GM19025 (cell line): Measurements from ENCODE around the gene PPP3CA.

Source experiments
- ATAC-seq: cut with Tn5 transposase; IDR thresholded peaks from one replicate; pipeline ENCODE4 v1.9.1; 2021; ENCODE audit warnings: mild to moderate bottlenecking, low read depth, moderate library complexity; ENCODE audit not compliant: unreplicated experiment

PPP3CA gene

DNA sequence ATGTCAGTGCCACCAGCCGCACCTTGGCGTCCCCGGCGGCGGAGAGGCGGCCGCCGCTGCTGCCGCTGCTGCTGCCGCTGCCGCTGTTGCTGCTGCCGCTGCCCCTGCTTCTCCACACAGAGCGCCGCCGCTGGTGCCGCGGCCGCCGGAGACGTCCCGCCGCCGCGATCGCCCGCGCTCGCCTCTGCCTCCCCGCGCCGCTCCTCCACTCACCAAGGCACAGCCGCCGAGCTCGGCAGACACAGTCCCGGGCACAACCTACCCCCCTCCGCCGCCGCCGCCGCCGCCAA lies at the start of gene PPP3CA:
Gene PPP3CA, minus strand, starts transcription at position 260 of the 290 bp plus-strand sequence.
- peak; percentile 12 for ATAC-seq

DNA sequence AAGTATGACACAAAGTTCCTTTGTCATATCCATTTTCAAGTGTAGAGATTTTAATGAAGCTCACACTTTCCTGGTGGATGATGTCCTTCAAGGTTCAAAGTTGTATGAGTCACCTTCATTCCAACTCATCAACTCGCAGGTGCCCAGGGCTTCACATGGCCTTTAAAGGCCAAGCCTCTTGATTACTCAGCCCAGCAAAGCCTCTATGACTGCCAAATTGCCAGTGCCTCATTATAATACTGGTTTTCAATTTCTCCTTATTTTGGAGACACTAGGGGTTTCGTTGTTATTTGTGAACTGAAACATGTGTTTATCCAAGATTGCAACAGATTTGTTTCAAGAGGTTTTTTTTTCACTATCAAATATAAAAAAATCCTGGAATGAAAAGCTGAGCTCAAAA lies 45.9 kb upstream of the PPP3CA start:
- no peak for ATAC-seq

DNA sequence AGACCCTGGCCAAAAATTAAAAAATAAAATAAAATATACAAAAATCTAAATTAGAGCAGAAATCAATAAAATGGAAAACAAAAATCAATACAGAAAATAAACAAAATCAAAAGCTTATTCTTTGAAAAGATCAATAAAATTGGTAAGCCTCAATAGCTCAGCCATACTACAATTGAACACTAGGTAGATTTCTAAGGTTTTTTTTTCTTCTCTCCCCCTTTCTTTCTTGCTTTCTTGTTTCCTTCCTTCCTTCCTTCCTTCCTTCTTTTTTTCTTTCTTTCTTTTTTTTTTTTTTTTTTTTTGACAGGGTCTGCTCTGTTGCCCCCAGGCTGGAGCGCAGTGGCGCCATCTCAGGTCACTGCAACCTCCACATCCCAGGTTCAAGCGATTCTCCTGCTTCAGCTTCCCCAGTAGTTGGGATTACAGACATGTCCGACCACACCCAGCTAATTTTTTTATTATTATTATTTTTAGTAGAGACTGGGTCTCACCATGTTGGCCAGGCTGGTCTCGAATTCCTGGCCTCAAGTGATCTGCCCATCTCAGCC lies 23.4 kb upstream of the PPP3CA start:
- no peak for ATAC-seq

DNA sequence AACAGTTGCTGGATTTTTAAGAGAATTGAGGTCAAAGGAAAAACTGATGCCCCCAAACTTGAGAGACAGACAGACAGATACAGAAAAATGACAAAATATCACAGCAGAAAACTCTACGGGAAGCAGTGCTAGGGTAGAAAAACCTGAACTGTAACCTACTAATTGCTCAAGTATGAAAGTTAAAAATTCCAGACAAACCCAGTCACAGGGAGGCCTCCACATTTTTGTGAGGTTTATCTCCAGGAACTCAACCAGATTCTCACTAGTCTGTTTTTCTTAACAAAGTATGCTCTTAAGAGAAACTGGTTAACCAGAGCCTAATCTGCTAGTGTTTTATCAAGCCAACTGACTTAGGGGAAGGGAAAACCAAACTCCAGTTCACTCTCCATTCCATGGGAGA lies 19.9 kb upstream of the PPP3CA start:
- ATAC-seq: no peak

DNA sequence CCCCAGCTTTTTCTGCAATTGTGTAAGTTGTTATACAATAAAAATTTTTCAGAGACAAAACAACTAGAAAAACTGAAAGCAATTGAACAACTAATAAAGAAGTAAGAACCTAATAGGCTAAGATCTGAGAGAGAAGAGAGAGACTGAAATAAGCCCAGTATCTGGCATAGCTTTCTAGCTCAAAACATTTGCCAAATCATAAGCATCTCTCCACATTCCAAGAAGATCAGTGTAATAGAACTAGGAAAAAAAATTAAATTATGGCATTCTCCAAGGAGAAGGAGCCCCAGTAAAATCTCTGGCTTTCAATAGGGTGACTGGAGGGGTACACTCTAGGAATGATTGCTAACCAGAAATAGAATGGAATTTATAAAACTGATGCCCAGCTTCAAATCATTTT lies 19.0 kb upstream of the PPP3CA start:
- ATAC-seq: no peak

DNA sequence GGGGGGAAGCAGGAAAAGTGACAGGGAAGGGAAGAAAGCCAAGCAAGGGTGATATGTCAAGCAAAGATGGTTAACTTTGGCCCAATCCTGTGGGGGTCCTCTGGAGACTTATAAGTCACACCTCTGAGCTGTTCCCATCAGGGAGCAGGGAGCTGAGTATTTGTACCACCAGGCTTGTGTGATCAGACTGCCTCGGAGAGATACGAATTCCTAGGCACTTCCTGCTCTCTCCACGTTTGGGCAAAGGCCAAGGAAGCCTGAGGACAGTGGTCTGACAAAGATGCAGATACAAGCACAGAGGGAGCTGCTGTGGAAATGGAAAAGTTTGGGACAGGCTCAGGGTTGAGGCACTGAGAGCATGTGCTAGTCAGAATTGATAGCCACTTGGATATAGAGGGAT lies 10.4 kb upstream of the PPP3CA start:
- no peak for ATAC-seq

DNA sequence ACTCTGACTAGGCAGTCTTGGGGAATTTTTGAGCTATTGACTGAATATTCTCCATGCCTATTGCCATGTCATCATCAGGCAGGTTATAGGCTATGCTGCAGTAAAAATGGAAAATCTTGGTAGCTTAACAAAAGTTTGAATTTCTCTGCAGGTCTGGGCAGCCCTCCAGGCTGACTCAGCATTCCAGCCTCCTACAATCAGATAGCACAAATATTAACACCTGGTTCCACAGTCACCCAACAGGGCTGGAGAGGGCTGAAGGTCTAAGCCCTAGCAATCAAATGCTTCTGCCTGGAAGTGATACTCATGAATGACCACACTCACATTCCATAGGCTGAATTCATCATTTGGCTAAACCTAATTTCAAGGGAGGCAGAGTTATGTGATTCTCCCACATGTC lies 9.6 kb upstream of the PPP3CA start:
- ATAC-seq: no peak

DNA sequence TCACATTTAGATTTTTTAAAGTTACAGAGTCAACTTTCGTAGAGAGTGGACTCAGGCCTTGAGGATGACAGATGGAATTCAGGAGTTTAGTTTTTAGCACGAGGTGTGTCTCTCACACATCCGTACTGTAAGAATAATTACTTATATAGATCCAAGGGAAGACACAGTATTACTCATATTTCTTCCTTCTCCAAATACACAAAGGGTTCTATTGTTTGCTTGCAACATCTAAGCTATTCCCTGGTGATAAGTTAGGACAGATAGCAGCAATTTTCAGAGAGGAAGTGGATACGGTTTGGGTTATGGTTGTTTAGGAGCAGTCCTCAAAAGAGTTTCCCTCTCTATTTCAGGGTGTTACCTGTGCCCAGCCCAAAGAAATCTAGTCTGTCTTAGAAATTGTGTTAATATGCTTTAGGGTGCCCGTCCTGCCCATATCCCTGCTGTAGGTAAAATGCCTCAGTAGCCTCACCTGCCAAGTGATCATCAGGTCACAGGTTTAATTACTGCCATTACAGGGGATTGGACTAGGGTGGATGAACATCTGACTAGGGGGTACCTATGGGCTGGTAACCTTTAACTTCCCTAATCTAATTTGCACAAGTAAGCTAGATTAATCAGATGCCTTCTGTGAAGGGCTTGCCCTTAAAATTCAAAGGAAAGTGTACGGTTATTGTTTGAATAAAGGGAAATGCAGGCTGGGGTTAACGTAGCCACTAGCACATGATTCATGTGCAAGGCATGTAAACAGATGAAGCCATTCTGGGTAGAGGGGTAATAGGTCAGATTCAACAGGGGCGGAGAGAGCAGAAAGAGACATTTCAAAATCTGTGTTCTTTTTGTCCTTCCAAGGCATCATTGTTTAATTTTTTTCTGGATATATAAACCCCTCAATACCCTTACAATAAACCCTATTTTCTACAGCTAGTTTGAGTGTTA lies 8.7 kb upstream of the PPP3CA start:
- no peak for ATAC-seq

DNA sequence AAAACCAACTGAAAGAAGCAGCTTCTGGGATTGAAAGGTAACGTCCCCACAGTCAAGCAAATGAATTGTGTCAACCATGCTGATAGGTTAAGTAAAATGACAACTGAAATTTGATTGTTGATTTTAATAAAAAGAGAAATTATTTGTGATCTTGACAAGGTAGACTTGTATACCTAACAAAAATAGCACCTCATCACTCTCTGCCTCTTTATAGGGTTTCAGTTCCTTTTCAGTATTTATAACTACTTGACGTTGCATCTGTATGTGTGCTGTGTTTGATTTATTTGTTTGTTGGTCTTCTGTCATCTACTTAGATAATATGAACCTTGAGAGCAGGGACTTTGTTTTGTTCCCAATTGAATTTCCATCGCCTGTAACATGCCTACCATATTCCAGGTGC lies 7.9 kb upstream of the PPP3CA start:
- ATAC-seq: peak; percentile 94

DNA sequence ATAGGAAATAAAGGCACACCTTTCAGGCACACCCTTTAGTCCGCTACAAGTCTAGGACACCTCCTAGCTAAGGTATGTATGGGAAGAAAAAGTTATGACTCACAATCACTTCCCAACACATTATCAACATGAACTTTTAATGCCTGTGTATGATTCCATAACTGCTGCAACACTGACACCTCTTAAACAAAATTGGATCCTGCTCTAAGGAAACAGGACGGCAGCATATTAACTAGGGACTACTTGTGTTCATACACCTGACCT lies 2.4 kb upstream of the PPP3CA start:
- no peak for ATAC-seq

DNA sequence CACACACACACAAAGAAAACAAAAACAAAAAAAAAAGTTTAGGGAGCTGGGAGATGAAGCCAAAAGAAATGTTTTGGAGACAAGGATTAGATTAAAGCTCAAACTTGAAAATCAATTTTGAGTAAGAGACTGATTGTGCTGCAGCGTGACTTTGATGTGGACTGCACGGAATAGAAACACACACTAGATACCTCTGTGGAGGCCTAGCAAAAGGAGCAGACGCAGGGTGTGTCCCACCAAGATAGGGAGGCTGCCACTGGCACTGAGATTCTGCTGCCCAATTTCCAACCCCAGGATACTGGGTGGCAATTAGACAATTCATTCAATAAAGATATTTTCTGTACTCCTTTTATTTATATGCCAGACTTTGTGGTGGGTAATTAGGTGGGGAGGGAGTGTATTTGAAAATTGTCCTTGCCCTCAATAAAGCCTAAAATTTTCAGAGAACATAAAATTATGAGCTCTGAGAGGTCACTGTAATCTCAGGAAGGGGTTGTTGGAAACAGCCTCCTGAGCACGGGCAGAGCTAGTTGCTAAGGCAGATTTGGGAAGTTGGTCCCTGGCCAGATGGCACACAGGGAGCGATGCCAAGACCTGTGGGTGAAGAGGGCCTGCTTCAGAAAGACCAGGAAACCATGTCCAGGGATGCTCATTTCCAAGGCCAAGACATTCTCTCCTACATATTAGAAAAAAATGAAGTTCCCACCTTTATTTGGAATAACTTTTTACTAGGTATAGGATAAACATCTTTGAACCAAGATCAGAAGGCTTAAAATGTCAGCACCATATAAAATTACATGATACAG lies 1.9 kb upstream of the PPP3CA start:
- ATAC-seq: no peak

DNA sequence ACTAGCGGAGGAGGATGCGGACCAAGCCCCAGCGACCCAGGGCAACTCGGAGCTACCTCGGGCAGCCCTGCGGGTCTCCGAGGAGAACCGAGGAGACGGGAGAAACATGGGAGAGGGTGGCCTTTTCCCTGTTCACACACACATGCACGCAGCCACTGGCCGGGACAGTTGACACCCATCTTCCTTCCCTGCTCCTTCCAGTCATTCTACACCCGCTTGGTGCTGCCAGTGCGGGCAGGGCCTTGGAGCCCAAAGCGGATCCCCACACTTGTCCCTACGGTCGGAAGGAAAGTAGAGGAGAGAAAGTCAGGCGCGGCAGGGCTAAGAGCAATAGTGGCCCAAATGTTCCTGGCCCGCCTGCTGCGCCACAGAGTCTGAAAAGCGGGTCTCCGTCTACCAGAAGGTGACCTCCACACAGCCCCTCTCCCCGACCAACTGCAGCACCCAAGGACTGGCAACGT lies 1.1 kb upstream of the PPP3CA start:
- ATAC-seq: no peak

DNA sequence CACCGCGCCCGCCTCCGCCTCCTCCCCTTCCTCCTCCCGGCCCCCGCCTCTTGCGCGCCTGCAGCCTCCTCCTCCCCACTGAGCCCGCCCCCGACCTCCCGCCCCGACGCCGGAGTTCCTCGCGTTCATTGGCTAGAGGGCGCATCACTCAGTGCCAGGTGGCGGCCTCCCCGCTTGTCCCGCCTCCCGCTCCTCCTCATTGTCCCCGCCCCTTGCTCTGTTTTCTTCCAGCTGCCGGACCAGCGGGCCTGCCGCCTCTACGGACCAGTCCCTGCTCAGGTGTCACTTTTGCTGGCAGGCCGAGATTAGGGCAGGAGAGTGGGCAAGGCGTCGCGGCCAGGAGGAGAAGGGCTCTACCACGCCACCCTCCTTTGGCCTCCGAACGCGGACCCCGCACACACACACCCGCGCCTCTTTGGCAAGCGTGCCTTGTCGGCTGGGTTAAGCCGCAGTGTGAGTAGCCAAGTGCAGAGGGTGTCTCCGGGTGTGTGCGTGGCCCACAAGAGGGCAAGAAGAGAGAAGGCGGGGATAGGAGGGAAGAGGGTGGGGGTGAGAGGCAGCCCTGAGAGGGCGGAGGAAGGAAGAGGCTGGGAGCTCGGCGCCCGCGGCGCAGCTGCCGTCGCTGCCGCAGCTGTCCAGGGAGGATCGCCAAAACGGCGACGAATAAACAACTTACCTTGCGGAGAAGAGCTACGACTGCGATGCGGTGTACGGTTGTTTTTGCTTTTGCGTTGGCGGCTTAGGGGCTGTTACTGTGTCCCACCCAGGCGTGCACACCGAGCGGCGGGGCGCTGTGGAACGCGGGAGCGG lies 436 bp upstream of the PPP3CA start:
- peak; percentile 72 for ATAC-seq

DNA sequence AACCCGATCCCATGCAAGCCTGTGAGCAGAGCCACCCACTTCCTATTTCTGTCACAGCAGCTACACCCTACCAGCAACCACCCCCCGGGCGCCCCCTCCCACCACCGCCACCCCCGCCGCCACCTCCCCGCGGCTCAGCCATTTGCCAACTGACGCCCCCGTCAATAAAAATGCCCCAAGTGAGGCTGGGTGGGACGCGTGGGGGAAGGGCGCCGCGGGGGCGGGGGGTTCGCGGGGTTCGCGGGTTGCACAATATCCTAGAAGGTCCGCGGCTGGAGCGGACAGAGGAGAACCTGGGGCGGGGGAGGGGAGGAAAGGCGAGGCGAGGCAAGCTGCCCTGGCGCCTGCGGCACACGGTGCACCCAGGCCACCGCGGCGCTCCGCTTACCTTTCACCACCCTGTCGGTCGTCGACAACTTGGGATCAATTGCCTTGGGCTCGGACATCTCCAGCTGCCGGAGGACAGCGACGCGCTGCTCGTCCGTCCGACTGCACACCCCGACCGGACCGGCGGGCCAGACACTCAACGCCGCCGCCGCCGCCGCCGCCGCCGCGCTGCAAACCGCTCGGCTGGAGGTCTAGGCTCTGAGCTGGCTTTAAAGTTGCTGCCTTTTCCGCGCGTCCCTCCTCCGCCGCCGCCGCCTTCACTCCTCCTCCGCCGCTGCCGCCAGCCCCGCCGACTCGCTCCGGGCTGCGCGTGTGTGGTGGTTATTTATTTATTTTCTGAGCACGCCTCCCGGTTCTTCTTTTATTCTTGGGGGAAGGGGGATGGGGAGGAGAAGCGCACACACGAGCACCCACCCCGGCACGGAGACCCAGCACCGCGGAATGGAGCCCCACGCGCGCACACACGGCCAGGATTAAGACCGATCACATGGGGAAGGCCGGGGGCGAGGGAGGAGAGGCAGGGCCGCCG lies 717 bp downstream of the PPP3CA start:
- peak; percentile 3 for ATAC-seq

DNA sequence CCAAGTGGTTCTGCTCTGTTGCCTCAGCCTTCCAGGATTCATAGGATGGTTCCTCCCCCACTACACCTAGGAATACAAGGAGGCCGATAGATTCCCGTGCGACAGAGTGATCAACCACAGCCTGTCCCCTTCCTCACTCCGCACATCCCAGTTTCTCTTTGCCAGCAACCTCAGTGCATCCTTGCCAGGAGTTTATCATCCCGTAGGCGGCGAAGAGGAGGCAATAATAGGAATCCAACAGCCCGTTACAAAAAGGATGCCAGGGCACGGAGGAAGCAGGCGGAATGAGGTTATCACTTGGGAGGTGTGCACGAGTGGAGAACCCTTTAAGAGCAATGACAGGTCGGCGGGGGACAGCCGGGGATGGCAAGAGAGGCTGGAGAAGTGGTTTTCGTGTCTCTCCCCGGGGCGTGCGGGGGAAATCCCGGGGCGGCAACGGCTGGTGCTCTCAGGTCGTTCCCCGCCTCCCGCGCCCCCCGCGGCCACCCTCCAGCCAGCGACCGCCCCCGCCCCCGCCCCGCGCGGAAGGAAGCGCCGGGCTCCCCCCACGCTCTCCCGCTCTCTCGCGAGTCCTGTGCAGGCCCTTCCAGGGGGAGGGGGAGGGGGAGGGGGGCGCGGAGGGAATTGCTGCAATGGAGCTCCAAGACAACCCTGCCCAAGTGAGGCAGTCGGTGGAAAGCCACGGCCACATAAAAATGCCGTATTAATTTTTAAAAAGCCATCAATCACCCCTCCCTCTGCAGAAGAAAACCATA lies 1.6 kb downstream of the PPP3CA start:
- ATAC-seq: no peak

DNA sequence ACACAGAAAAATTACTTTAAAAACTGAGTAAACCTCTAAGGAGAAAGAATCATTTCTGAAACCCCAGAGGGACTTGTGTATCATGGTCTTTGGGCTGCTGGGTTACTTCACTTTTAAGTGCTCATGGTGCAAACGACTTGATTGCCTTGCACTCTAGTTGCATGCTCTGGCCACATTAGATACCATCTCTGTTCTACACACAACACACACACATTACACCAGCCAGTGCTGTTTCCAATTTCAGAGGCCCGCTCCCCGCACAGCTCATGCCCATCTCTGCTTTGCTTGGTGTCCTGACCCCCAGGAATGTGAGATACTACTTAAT lies 2.1 kb downstream of the PPP3CA start:
- no peak for ATAC-seq

DNA sequence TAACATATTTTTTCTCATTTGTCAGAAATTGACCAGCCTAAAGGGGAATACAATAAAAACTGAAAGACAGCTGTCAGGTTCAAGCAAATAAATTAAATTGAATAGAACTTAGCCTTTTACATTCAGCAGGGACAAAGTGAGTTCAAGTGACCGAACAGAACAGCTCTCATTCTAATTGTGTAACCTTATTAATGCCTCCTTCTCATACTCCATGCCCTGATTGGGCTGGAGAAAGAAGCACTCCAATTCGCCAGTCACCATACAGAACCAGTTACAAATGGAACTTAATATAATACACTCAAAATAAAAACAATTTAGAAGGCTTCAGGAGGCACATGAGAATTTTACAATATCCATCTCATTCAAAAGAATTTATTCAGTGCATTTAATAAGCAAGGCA lies 8.0 kb downstream of the PPP3CA start:
- no peak for ATAC-seq

DNA sequence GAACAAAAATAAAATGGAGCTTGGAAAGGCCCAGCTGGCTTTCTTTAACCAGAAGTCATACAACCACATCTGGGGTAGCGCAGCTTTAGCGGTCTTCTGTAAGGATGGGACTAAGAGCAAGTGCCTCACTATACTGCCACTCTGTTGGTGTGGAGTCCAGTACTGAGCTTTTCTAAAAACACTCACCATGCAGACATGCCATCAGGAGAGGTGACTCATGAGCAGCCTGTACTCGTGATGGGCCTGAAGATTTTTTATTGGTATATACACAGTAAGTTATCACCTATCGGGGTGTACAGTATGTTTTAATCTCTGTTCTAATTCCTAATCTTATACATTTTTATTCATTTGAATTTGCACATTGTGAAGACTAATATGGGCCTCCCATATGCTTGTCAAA lies 9.6 kb downstream of the PPP3CA start:
- no peak for ATAC-seq

DNA sequence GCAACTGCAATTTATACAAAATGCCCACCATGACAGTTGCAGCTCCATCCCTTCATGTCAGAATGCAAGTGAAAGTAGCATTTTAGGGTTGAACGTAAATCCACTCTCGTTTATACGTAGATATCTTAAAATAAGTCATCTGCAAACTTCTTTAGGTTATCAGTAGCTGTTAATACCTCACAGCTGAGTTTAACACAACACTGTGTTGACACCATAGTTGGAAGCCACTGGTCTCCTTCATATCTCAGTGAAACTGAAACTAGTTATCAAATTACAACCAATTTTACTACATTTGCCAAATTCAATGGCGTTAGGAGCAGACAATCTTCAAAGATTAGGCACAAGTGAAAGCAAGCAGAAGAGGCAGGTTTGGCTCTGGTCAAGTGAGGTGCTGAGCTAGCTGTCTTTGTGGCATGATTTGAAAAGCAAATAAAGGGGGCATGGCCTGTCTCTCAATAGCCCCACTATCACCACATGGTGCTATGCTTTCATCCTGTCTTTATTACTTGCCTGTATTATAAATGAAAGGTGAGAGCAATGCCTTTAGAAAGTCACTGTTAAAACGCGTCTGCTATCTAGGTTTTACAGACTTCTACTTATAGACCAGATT lies 12.3 kb downstream of the PPP3CA start:
- ATAC-seq: peak; percentile 47
